ENCODE data around the gene IRS4.

The IRS4 gene

DNA sequence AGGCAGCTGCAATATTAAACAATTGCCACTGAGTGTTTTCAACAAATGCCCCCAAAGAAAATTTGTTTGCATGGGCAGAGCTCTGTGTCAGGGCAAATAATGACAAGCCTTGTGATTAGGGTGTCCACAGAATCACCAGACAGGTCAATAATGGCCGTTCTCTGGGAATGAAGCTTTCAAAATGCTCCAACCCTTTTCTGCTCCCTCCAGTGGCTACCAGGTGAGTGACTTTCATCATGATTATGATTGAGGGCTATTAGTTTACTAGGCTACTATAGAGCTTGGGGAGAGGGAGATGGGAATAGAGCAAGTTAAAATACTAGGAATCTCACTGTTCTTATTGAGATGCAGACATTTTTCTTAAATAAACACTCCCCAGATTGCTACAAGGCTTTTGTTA lies 23.5 kb downstream of the IRS4 start:
- Histone ChIP-seq H3K4me3 (ENCODE audit: low read length, poor library complexity, severe bottlenecking) (no peak overlapping the region), H2AFZ (ENCODE audit: low read length) (no peak overlapping the region), H3F3A (ENCODE audit: low read depth) (no peaks in the 10 kb centered on the region), H3K9me2 (replicated peaks; ENCODE audit: low read depth, low read length) (no peaks in the 10 kb centered on the region), H3K9me3 (ENCODE audit: insufficient read depth, low read depth, low read length) (no peaks in the 10 kb centered on the region), H3K4me2 (ENCODE audit: low read depth, low read length, poor library complexity, severe bottlenecking) (no peak overlapping the region), H3K9ac (ENCODE audit: low read depth, low read length, poor library complexity, severe bottlenecking) (no peak overlapping the region), H4K20me1 (ENCODE audit: insufficient read depth, low read length, poor library complexity, severe bottlenecking) (no peaks in the 10 kb centered on the region), H3K36me3 (ENCODE audit: insufficient read depth, low read length) (no peaks in the 10 kb centered on the region), H3K27me3 (ENCODE audit: insufficient read depth, low read length, poor library complexity, severe bottlenecking) (no peaks in the 10 kb centered on the region), H3K4me1 (ENCODE audit: insufficient read depth, low read length, poor library complexity, severe bottlenecking) (no peaks in the 10 kb centered on the region), H3K79me2 (ENCODE audit: insufficient read depth, low read length) (no peaks in the 10 kb centered on the region)
- TF ChIP-seq CTCF (conservative IDR thresholded peaks at IDR 0.05; ENCODE audit: low read length) (no peak), EZH2phosphoT487 (IDR thresholded peaks at IDR 0.05; ENCODE audit: borderline replicate concordance) (no peak)

- no peaks in the 10 kb centered on the region for H3K27me3 ChIP-seq (ENCODE audit: insufficient read depth, low read length, poor library complexity, severe bottlenecking)
- H3K4me1 ChIP-seq (ENCODE audit: insufficient read depth, low read length, poor library complexity, severe bottlenecking): no peaks in the 10 kb centered on the region
- H3F3A ChIP-seq (ENCODE audit: low read depth): no peaks in the 10 kb centered on the region
- no peaks in the 10 kb centered on the region for H3K9me3 ChIP-seq (ENCODE audit: insufficient read depth, low read depth, low read length)
- H3K4me2 ChIP-seq (ENCODE audit: low read depth, low read length, poor library complexity, severe bottlenecking): no peak overlapping the region
- H3K79me2 ChIP-seq (ENCODE audit: insufficient read depth, low read length): no peaks in the 10 kb centered on the region
- H3K9ac ChIP-seq (ENCODE audit: low read depth, low read length, poor library complexity, severe bottlenecking): no peak overlapping the region
- no peaks in the 10 kb centered on the region for H4K20me1 ChIP-seq (ENCODE audit: insufficient read depth, low read length, poor library complexity, severe bottlenecking)
- TF ChIP-seq EZH2phosphoT487 (IDR thresholded peaks at IDR 0.05; ENCODE audit: borderline replicate concordance): no peak
- no peak for TF ChIP-seq CTCF (conservative IDR thresholded peaks at IDR 0.05; ENCODE audit: low read length)
- H3K36me3 ChIP-seq (ENCODE audit: insufficient read depth, low read length): no peaks in the 10 kb centered on the region
- no peaks in the 10 kb centered on the region for H3K9me2 ChIP-seq (replicated peaks; ENCODE audit: low read depth, low read length)
- H2AFZ ChIP-seq (ENCODE audit: low read length): no peak overlapping the region
- no peak overlapping the region for H3K4me3 ChIP-seq (ENCODE audit: low read length, poor library complexity, severe bottlenecking)
Observed at GRCh38 chrX:108704839-108705238, 31.5 kb downstream of the IRS4 start.

DNA sequence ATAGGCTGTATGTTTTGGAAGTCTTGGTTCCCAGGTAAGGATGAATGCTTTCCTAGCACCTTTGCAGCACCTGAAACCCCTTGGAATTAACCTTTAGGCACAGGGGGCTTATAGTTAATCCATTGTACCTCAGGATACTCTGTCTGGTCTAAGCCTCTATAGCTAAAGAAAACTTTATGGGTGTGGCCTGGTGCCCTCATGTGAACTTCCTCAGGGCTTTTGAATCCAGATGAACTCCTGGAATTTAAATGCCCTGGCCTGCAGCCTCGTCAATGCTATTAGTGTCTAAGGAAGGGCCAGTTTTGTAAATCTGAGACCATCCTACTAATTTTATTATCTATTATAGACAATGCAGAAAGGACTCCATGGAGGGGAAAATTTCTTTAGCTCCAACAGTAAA lies 33.8 kb downstream of the IRS4 start:
- no peak overlapping the region for H3K4me2 ChIP-seq (ENCODE audit: low read depth, low read length, poor library complexity, severe bottlenecking)
- no peak overlapping the region for H3K9ac ChIP-seq (ENCODE audit: low read depth, low read length, poor library complexity, severe bottlenecking)
- no peaks in the 10 kb centered on the region for H3K9me2 ChIP-seq (replicated peaks; ENCODE audit: low read depth, low read length)
- no peaks in the 10 kb centered on the region for H3F3A ChIP-seq (ENCODE audit: low read depth)
- H3K36me3 ChIP-seq (ENCODE audit: insufficient read depth, low read length): no peaks in the 10 kb centered on the region
- no peaks in the 10 kb centered on the region for H3K79me2 ChIP-seq (ENCODE audit: insufficient read depth, low read length)
- H2AFZ ChIP-seq (ENCODE audit: low read length): no peak overlapping the region
- H4K20me1 ChIP-seq (ENCODE audit: insufficient read depth, low read length, poor library complexity, severe bottlenecking): no peaks in the 10 kb centered on the region
- TF ChIP-seq EZH2phosphoT487 (IDR thresholded peaks at IDR 0.05; ENCODE audit: borderline replicate concordance) (no peak), CTCF (conservative IDR thresholded peaks at IDR 0.05; ENCODE audit: low read length) (no peak)
- no peaks in the 10 kb centered on the region for H3K27me3 ChIP-seq (ENCODE audit: insufficient read depth, low read length, poor library complexity, severe bottlenecking)
- H3K4me1 ChIP-seq (ENCODE audit: insufficient read depth, low read length, poor library complexity, severe bottlenecking): no peaks in the 10 kb centered on the region
- H3K9me3 ChIP-seq (ENCODE audit: insufficient read depth, low read depth, low read length): no peaks in the 10 kb centered on the region
- no peak overlapping the region for H3K4me3 ChIP-seq (ENCODE audit: low read length, poor library complexity, severe bottlenecking)

Measured in Loucy (cell line).